ACC112 (cell line): ENCODE data around the gene SLC8A3.
"Not testable (repeated sequence)": the region's sequence is repeated elsewhere in the genome, so short reads cannot be mapped to it uniquely, and the experiment has no call there.

ENCODE experiments used
- H2AFZ ChIP-seq: fragments of 200-600 bp; sonication (generic); one replicate; pipeline ENCODE4 v1.6.0; 2017; ENCODE audit warnings: antibody characterized with exemption, low read length; ENCODE audit not compliant: unreplicated experiment
- H3K27ac ChIP-seq: fragments of 200-600 bp; sonication (generic); 2 replicates; pipeline ENCODE4 v1.5.1; 2014; ENCODE audit warnings: low read depth, mild to moderate bottlenecking, antibody characterized with exemption, low read length, moderate library complexity
- H3K27me3 ChIP-seq: fragments of 200-600 bp; sonication (generic); 2 replicates; pipeline ENCODE4 v1.6.1; 2014; ENCODE audit warnings: mild to moderate bottlenecking, antibody characterized with exemption, low read length, moderate library complexity, mixed read lengths; ENCODE audit not compliant: insufficient read depth
- H3K36me3 ChIP-seq: fragments of 200-600 bp; sonication (generic); 2 replicates; pipeline ENCODE4 v1.6.1; 2016; ENCODE audit warnings: mild to moderate bottlenecking, antibody characterized with exemption, low read length, moderate library complexity, mixed read lengths; ENCODE audit not compliant: insufficient read depth
- H3K4me1 ChIP-seq: fragments of 200-600 bp; sonication (generic); one replicate; pipeline ENCODE4 v1.6.1; 2016; ENCODE audit warnings: low read length, mixed read lengths; ENCODE audit not compliant: insufficient read depth, unreplicated experiment, control insufficient read depth
- H3K4me3 ChIP-seq: fragments of 200-600 bp; sonication (generic); 2 replicates; pipeline ENCODE4 v1.5.1; 2014; ENCODE audit warnings: mild to moderate bottlenecking, low read depth, low read length
- H3K79me2 ChIP-seq: fragments of 200-600 bp; sonication (generic); one replicate; pipeline ENCODE4 v1.6.0; 2016; ENCODE audit warnings: low read length; ENCODE audit not compliant: control insufficient read depth, unreplicated experiment, insufficient read depth

SLC8A3 gene, protein sequence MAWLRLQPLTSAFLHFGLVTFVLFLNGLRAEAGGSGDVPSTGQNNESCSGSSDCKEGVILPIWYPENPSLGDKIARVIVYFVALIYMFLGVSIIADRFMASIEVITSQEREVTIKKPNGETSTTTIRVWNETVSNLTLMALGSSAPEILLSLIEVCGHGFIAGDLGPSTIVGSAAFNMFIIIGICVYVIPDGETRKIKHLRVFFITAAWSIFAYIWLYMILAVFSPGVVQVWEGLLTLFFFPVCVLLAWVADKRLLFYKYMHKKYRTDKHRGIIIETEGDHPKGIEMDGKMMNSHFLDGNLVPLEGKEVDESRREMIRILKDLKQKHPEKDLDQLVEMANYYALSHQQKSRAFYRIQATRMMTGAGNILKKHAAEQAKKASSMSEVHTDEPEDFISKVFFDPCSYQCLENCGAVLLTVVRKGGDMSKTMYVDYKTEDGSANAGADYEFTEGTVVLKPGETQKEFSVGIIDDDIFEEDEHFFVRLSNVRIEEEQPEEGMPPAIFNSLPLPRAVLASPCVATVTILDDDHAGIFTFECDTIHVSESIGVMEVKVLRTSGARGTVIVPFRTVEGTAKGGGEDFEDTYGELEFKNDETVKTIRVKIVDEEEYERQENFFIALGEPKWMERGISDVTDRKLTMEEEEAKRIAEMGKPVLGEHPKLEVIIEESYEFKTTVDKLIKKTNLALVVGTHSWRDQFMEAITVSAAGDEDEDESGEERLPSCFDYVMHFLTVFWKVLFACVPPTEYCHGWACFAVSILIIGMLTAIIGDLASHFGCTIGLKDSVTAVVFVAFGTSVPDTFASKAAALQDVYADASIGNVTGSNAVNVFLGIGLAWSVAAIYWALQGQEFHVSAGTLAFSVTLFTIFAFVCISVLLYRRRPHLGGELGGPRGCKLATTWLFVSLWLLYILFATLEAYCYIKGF

DNA sequence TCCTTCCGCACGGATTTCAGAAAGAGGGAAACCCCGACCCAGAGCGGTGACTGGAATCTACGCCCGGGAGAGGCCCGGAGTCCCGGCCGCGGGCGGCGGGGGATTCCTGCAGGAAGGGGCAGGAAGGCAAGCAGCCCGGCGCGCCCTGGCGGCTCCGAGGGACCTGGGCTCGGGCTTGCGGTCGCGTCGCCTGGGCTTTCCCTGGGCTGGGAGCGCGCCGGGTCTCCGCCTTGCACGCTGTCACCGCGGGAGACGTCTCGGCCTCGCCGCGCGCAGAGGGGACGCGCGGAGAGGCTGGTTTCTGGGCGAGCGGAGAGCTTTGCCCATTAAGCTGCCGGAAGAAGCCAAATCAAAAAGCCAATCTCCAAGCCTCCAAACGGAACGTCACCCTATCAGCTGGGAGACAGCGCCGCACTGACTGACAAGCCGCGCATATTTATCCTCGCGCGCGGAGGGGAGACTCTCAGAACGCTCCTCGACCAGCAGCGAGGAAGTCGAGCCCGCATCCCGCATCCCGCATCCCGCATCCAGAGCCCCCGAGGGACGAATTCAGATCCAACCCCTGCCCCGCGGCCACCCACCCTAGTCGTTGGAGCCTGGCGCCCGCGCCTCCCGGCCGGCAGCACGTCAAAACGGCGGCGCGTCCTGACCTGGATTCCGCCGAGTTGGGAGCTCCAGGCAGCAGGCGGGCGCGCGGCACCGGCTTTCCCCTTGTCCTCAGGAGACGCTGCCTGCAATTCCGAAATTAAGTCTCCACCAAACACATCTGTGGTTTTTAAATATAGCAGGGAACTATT, at the start of gene SLC8A3:
TSS of gene SLC8A3 (minus strand) at position 293 of the 797 bp plus-strand sequence. CDS start 20,529 bp downstream, outside the sequence.
- peak within 1 kb of the TSS; percentile 73 for H3K4me3 ChIP-seq
- H3K27ac ChIP-seq, result no peak within 1 kb of the TSS
- peaks cover 79% of the 10 kb centered on the region for H3K27me3 ChIP-seq
- H3K79me2 ChIP-seq, result no peaks in the 10 kb centered on the region
- H2AFZ ChIP-seq, result peak within 1 kb of the TSS; percentile 68
- H3K4me1 ChIP-seq, result peaks cover 6% of the 10 kb centered on the region
- H3K36me3 ChIP-seq, result no peaks in the 10 kb centered on the region

DNA sequence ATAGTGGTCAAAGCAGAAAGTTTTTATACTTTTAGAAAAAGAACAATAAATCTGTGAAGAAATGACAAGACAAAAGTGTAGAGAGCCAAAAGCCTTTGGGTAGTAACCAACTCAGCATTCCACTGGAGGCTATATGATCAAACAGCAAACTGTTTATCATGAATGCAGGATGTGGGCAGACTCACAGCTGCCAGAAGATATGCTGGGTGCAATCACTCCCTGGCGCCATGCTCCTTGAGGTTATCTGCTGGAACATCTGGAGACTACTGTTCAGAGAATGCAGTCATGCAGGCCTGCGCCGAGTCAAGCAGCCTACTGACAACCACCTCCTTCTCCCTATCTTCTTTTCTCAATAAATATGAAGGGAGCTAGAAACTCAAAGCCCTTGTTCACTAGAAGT, 49.0 kb upstream of the SLC8A3 start:
- H3K79me2 ChIP-seq, result no peaks in the 10 kb centered on the region

DNA sequence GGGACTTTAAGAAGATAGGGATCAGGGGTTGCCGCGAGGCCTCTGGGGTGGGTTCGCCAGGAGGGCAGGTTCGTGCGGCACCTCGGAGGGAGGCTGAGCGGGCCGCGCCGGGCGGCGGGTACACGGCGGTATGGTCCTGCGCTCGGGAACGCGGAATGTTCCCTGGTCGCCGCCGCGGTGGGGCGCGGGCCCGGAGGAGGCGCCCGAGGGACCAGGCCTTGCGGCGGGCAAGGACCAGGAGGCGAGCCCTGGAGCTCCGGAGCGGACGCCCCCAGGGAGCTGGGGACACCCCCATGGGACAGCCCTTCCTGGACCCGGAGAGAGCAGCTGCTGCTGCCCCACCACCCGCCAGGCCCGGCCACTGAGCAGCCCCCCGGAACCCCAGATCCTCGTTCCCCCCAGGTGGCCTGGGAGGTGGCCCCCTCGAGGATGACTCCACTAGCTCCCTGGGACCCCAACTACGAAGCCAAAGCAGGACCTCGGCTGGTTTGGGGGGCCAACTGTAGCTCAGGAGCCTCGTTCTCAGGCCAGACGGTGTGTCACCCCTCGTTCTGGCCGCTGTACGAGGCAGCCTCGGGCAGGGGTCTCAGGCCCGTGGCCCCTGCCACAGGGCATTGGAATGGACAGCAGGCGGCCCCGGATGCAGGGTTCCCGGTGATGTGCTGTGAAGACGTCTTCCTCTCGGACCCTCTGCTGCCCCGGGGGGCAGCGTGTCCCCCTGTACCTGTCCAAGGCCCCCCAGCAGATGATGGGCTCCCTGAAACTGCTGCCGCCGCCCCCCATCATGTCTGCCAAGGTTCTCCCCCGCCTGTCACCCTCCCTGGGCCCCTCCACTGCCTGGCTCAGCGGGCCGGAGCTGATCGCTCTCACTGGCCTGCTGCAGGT, 45.6 kb upstream of the SLC8A3 start:
- no peaks in the 10 kb centered on the region for H3K4me1 ChIP-seq
- no peak overlapping the region for H3K4me3 ChIP-seq
- no peaks in the 10 kb centered on the region for H3K79me2 ChIP-seq
- H3K27me3 ChIP-seq, result no peaks in the 10 kb centered on the region
- no peak overlapping the region for H3K27ac ChIP-seq
- no peaks in the 10 kb centered on the region for H3K36me3 ChIP-seq
- H2AFZ ChIP-seq, result no peak overlapping the region

More for the DNA sequence above, 49.0 kb upstream of the SLC8A3 start:
- Histone ChIP-seq H3K27me3 (no peaks in the 10 kb centered on the region), H2AFZ (no peak overlapping the region), H3K4me1 (no peaks in the 10 kb centered on the region), H3K27ac (no peak overlapping the region), H3K36me3 (no peaks in the 10 kb centered on the region), H3K4me3 (no peak overlapping the region)

DNA sequence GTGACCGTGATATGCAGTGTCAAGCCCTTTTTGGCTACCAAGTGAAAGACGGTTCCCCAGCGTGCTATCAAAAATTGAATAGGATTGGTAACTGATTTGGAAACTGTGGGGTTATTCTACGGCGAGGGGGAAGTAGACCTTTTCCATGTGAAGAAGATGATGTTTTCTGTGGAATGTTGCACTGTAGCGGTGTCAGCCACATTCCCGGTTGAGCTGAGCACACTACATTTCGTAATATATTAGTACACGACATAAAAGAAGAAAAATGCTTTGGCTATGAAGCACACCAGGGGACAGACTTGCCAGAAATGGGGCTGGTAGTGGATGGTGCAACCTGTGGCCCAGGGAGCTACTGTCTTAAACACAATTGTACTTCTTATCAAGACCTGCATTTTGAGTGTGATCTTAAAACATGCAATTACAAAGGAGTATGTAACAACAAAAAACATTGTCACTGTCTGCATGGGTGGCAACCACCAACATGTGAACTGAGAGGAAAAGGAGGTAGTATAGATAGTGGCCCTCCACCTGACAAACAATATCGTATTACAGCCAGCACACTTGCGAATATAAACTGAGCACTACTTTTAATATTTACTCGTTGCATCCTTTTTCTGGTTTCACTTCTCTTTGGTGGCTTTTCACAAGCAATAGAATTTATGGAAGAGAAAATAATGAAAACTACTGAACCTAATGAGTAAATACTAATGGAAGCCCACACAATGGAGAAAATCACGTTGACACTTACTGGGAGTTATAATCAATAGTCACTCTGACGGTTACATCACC, 43.2 kb upstream of the SLC8A3 start:
- not testable (repeated sequence) for H2AFZ ChIP-seq, H3K4me3 ChIP-seq, H3K27me3 ChIP-seq, H3K79me2 ChIP-seq, H3K27ac ChIP-seq, H3K4me1 ChIP-seq, H3K36me3 ChIP-seq

DNA sequence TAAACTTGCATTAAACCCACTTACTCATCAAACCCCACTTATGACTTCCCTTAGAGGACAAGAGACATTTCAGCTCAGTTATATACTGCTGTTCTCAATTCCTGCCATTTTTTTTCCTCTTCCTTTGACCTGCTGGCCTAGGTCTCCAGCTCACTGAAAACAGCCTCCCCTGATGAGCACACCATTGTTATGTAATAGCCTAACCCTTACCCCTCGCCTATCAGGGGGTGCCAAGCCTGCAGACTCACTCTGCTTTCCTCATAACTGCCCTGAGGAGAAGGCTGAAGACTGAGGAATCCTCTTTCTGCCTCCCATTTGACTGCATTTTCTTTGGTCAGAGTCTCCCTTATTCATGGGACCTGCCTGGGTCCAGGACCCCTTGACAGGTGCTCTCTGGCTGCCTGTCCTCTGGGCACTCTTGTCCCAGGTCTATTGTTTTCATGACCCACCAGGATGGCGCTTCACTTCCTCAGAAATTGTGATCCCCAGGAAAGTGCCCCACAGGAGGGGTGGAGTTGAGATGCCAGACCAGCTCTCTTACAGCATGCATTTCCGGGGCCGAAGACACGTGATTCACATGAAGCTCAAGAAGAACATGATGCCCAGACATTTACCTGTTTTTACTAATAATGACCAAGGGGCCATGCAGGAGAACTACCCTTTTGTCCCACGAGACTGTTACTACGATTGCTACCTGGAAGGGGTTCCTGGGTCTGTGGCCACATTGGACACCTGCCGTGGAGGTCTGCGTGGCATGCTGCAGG, 41.3 kb upstream of the SLC8A3 start:
- H2AFZ ChIP-seq, H3K36me3 ChIP-seq, H3K4me3 ChIP-seq, H3K4me1 ChIP-seq, H3K79me2 ChIP-seq, H3K27me3 ChIP-seq, H3K27ac ChIP-seq: not testable (repeated sequence)

DNA sequence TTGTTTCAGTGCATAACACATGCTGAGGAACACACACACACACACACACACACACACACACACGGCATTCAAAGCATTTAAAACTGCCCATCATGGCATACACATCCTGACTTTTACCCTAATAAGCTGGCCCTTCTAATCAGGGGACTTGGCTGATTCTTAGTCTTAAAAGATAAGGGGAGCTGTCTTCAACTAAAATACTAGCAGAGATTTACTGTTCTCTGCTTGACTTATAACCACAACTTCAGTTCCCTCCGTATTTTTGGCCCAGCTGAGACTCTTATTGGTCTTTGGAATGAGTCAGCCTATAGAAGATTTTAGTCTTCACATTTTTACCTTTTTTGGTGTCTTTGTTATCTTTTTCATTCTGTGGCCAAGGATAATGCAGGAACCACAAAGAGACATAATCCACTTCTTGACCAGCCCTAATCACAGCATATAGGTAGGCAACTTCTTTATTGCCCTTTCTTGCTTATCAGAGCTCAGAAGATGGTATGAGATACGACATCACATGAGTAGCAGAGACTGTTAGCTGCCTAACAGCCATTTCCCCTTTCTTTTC, 25.1 kb upstream of the SLC8A3 start:
- Histone ChIP-seq H3K79me2 (no peaks in the 10 kb centered on the region), H3K27ac (no peak overlapping the region), H3K4me1 (no peaks in the 10 kb centered on the region), H3K36me3 (no peaks in the 10 kb centered on the region), H2AFZ (no peak overlapping the region), H3K27me3 (no peaks in the 10 kb centered on the region), H3K4me3 (no peak overlapping the region)

DNA sequence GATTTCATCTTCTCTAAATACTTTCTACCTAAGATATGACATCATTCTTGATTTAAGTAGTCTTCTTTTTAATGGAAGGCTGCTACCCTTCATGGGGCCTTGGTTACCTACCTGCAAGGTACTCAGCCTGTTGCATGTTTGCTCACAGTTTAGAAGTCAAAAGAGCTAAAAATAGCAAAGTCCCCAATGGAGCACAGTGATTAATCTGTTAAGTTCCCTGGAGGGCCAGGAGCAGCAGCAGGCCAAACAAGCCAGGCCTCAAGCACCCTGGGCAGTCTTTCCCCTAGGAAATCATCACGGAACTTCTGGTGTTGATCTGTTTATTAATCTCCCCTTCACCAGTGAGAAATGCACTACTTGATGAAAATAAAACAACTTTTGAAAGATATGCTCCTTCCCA, 24.0 kb upstream of the SLC8A3 start:
- H3K27me3 ChIP-seq, result no peaks in the 10 kb centered on the region
- no peaks in the 10 kb centered on the region for H3K4me1 ChIP-seq
- no peaks in the 10 kb centered on the region for H3K36me3 ChIP-seq
- no peak overlapping the region for H3K27ac ChIP-seq
- H3K4me3 ChIP-seq, result no peak overlapping the region
- H3K79me2 ChIP-seq, result no peaks in the 10 kb centered on the region
- no peak overlapping the region for H2AFZ ChIP-seq

DNA sequence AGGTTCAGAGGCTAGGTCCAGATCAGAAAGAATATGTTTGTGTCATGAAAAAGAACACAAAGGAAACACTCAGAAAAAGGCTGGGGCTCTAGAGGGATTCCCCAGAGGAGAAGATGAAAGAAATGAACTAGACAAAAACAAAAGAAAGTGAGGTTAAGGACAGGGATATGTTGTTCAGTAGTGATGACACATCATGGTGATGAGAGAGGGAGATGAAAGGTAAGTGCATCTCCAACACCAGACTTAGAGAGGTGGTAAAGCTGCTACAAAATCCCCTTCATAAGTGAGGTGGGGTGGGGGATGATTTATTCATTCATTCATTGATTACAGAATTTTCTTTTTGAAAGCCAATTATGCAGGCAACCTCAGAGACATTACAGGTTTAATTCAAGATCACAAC, 19.6 kb upstream of the SLC8A3 start:
- H3K36me3 ChIP-seq, result no peaks in the 10 kb centered on the region
- H3K4me1 ChIP-seq, result no peaks in the 10 kb centered on the region
- H2AFZ ChIP-seq, result no peak overlapping the region

More for the DNA sequence above, 19.6 kb upstream of the SLC8A3 start:
- H3K27ac ChIP-seq, result no peak overlapping the region
- no peaks in the 10 kb centered on the region for H3K27me3 ChIP-seq
- no peaks in the 10 kb centered on the region for H3K79me2 ChIP-seq
- H3K4me3 ChIP-seq, result no peak overlapping the region
